Sigmoid colon (tissue), 7 donors: Measurements from ENCODE around the gene ITPR1. TPM values are rescaled to one million over a fixed set of nuclear protein-coding genes. Genes with fewer than 3 reads are reported as not detected.

Experiments used
- DNase-seq: peaks from one replicate; pipeline ENCODE4 v3.0.0-alpha.2; 2019
- H3K27ac ChIP-seq, 4 donors: fragments of 200-600 bp; sonication (generic); one replicate each; pipeline ENCODE4 v1.5.1; 2016 to 2019; ENCODE audit warnings: mild to moderate bottlenecking in 1 of 4
- H3K27me3 ChIP-seq, 3 donors: fragments of 200-600 bp; sonication (generic); one replicate each; pipeline ENCODE4 v1.5.1; 2019; ENCODE audit warnings: mild to moderate bottlenecking in 1 of 3
- H3K36me3 ChIP-seq, 4 donors: fragments of 200-600 bp; sonication (generic); one replicate each; pipeline ENCODE4 v1.5.1; 2016 to 2019
- H3K4me1 ChIP-seq, 4 donors: fragments of 200-600 bp; sonication (generic); one replicate each; pipeline ENCODE4 v1.5.1; 2017 to 2019
- H3K4me3 ChIP-seq, 4 donors: fragments of 200-600 bp; sonication (generic); one replicate each; pipeline ENCODE4 v1.5.1; 2017 to 2019; ENCODE audit warnings: mild to moderate bottlenecking in 2 of 4, moderate library complexity in 1 of 4
- H3K9me3 ChIP-seq, 4 donors: fragments of 200-600 bp in 3 of 4; sonication (generic) in 3 of 4; one replicate each; pipeline versions ENCODE4 v1.5.1 to v1.6.1; 2013 to 2019
- EP300 ChIP-seq, 4 donors: sonication (generic); formaldehyde crosslinking; IDR thresholded peaks; one replicate each; pipeline ENCODE4 v1.6.1; 2017; ENCODE audit warnings: antibody characterized with exemption in 4 of 4
- POLR2A ChIP-seq, 2 donors: fragments of 450-650 bp; IDR thresholded peaks; one replicate each; pipeline ENCODE4 v1.6.1; 2016; ENCODE audit warnings: antibody characterized with exemption in 2 of 2, mild to moderate bottlenecking in 2 of 2, moderate library complexity in 2 of 2
- POLR2AphosphoS5 ChIP-seq, 4 donors: sonication (generic); formaldehyde crosslinking; IDR thresholded peaks; one replicate each; pipeline ENCODE4 v1.6.1; 2017; ENCODE audit warnings: antibody characterized with exemption in 4 of 4
- WGBS, 2 donors: extraction: QIAGEN DNeasy Blood & Tissue Kit; methylation state at CpG; one replicate each; pipeline ENCODE4 v1.1.7; 2013; 5-methylcytosine and 5-hydroxymethylcytosine counted together
- intact Hi-C: fragments of 100-400 bp; cut with DNase I; formaldehyde crosslinking; loops from one replicate; pipeline ENCODE4 v1.15.1; 2023
- polyA plus RNA-seq, 3 donors: library from polyadenylated mRNA; stranded (reverse); fragments of 200-250 nt; gene quantifications; one replicate each; pipeline ENCODE4 v1.2.3, GENCODE V29; 2013
- total RNA-seq, 4 donors: library from RNA; depleted of rRNA; stranded (reverse); fragments of >200 nt; gene quantifications; one replicate each; pipeline ENCODE4 v1.1.0, GENCODE V29; 2016
- TF ChIP-seq, protein P1 (sequence below), 4 experiments: fragments of 450-650 bp in 3 of 4; fragments of 200-600 bp in 1 of 4; IDR thresholded peaks; one replicate each; pipeline ENCODE4 v1.5.1; 2016 to 2019; ENCODE audit warnings: antibody characterized with exemption in 4 of 4, mild to moderate bottlenecking in 3 of 4, moderate library complexity in 2 of 4
- donor health status: healthy with polysubstance abuse.
- donor health status: Bipolar disorder and iron deficiency.
- donor health status: healthy.

ITPR1 gene
- total and polyA plus RNA-seq, 7 donors = 1.4 to 206 (median 111) TPM

DNA sequence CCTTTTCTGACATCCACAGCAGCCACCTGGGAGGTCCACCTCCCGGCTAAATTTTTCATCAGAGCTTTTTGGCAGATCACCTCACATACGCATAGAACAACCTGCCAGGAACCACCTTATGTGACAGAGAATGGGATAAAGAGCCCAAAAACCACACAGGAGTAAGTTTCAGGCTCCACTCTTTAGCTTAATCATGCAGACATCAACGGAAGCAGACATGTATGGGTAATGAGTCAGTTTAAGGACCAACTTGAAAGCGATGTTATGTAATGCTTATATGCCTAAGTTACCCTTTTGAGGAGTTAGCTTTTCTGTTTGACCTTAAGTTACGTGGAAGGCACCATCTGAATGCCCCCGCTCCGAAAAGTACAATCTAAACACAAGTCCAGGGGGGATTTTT is 302.8 kb downstream of the ITPR1 start:
- Histone ChIP-seq H3K36me3 (peaks cover 6 to 92% (median 21%) of the 10 kb centered on the region in 4 donors), H3K27me3 (no peaks in the 10 kb centered on the region), H3K4me3 (peak overlapping the region in 2 of 4 donors; percentile 7 to 14), H3K4me1 (no peaks in the 10 kb centered on the region), H3K9me3 (no peaks in the 10 kb centered on the region), H3K27ac (peak overlapping the region; percentile 3 to 41 (median 26))
- WGBS, 2 donors = 94 to 95% methylated on average over 7 of the region's 7 CpGs
- TF ChIP-seq EP300 (IDR thresholded peaks at IDR 0.05) = no peak
- no peak for TF ChIP-seq POLR2A (IDR thresholded peaks at IDR 0.05)
- TF ChIP-seq POLR2AphosphoS5 (IDR thresholded peaks at IDR 0.05) = no peak
- TF ChIP-seq, protein P1, sequence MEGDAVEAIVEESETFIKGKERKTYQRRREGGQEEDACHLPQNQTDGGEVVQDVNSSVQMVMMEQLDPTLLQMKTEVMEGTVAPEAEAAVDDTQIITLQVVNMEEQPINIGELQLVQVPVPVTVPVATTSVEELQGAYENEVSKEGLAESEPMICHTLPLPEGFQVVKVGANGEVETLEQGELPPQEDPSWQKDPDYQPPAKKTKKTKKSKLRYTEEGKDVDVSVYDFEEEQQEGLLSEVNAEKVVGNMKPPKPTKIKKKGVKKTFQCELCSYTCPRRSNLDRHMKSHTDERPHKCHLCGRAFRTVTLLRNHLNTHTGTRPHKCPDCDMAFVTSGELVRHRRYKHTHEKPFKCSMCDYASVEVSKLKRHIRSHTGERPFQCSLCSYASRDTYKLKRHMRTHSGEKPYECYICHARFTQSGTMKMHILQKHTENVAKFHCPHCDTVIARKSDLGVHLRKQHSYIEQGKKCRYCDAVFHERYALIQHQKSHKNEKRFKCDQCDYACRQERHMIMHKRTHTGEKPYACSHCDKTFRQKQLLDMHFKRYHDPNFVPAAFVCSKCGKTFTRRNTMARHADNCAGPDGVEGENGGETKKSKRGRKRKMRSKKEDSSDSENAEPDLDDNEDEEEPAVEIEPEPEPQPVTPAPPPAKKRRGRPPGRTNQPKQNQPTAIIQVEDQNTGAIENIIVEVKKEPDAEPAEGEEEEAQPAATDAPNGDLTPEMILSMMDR (IDR thresholded peaks at IDR 0.05) = no peak
- intact Hi-C loops = no loop called here
- no peak for DNase-seq

GRCh38 chr3:4797201-4797705 is 304.1 kb downstream of the ITPR1 start:
- intact Hi-C loops = no loop called here
- H3K36me3 ChIP-seq = peaks cover 6 to 92% (median 16%) of the 10 kb centered on the region in 4 donors
- no peak overlapping the region for H3K27ac ChIP-seq
- TF ChIP-seq, protein P1 (IDR thresholded peaks at IDR 0.05) = no peak
- TF ChIP-seq POLR2A (IDR thresholded peaks at IDR 0.05) = no peak
- no peak for DNase-seq
- H3K27me3 ChIP-seq = no peaks in the 10 kb centered on the region
- H3K9me3 ChIP-seq = no peaks in the 10 kb centered on the region
- no peaks in the 10 kb centered on the region for H3K4me1 ChIP-seq
- WGBS, 2 donors = 95 to 98% methylated on average over 4 of the region's 4 CpGs
- H3K4me3 ChIP-seq = no peak overlapping the region

DNA sequence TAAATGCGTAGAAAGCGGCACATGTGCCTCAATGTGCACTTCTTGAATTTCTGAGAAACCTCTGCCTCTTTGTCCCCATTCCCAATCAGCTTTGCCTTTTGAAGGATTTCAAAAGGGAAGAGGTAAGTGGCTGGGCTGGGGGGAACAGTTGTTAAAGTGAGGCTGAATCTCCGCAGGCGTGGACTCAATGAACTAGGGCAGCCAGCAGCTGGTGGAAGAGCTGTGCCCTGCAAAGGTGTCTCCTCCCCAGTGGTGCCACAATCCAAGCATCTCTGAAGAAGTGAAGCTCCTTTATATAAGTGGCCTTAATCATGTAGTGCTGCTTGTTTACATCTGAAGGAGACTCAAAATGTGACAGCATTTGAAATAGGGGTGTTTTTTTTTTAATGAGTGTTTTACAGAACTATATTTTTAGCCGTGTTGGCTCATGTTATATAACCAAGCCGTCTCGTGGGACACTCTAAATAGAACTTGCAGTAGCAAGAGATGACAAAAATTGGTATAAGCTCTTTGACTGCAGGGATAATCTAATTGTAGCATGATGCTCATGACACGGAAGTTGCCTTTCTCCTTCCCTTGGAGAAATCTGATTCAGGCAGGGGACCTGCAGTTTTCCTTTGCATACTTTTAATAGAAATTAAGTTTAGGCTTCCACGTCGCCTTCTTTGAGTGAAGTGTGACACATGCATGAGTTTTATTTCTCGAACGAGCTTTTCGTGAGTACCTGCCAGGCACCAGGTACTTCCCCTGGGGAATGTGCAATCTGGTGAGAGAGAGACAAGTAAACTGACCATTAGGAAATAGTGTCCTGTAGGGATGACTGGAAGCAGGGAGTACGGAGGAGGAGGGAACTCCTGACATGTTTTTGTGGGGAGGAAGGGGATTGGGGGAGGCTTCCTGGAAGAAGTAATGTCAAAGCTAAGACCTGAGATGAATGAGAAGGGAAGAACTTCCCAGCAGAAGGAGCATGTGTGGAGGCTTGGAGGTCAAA is 306.4 kb downstream of the ITPR1 start:
- Histone ChIP-seq H3K4me1 (no peaks in the 10 kb centered on the region), H3K9me3 (no peaks in the 10 kb centered on the region), H3K27ac (no peak overlapping the region), H3K27me3 (no peaks in the 10 kb centered on the region), H3K4me3 (no peak overlapping the region), H3K36me3 (peaks cover 6 to 94% (median 20%) of the 10 kb centered on the region in 4 donors)
- TF ChIP-seq, protein P1 (IDR thresholded peaks at IDR 0.05) = no peak
- no peak for TF ChIP-seq POLR2AphosphoS5 (IDR thresholded peaks at IDR 0.05)
- TF ChIP-seq POLR2A (IDR thresholded peaks at IDR 0.05) = no peak
- no peak for TF ChIP-seq EP300 (IDR thresholded peaks at IDR 0.05)
- DNase-seq = no peak
- 84 to 92% methylated on average over 14 of the region's 14 CpGs for WGBS, 2 donors
- intact Hi-C loops = no loop called here

DNA sequence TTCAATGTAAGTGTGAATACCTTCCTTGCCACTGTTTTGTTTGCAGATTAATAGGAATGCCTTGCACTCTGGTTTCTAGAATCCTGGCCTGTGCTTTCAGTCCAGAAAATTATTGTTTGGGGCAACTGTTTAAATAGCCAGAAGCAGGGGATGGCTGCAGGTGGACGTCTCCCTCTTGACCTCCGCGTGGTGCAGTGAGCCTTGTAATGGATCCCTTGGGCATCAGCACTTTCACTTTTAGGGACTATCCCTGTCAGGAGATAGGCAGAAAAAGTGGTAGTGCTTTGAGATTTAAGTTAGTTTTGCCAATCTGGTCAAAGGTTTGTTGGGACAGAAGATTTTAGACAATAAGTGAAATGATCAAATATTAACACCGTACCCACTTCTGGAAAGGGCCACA is 307.4 kb downstream of the ITPR1 start:
- no peak for TF ChIP-seq POLR2AphosphoS5 (IDR thresholded peaks at IDR 0.05)
- TF ChIP-seq EP300 (IDR thresholded peaks at IDR 0.05) = no peak
- no peak for TF ChIP-seq POLR2A (IDR thresholded peaks at IDR 0.05)
- TF ChIP-seq, protein P1 (IDR thresholded peaks at IDR 0.05) = no peak
- no peak overlapping the region for H3K27ac ChIP-seq
- H3K4me3 ChIP-seq = no peak overlapping the region
- WGBS, 2 donors = 87 to 92% methylated on average over 4 of the region's 4 CpGs
- intact Hi-C loops = no loop called here
- no peaks in the 10 kb centered on the region for H3K4me1 ChIP-seq
- DNase-seq = no peak
- peaks cover 6 to 97% (median 23%) of the 10 kb centered on the region in 4 donors for H3K36me3 ChIP-seq
- H3K27me3 ChIP-seq = no peaks in the 10 kb centered on the region
- H3K9me3 ChIP-seq = no peaks in the 10 kb centered on the region
